Activated CD4-positive, CD25-positive, alpha-beta regulatory T cell treated with anti-CD3 and anti-CD28 coated beads, Interleukin-2, amount 50 U/mL, for 24 hours (primary cell): ENCODE results near the gene ZDHHC19.
"Not testable (repeated sequence)": the region's sequence is repeated elsewhere in the genome, so short reads cannot be mapped to it uniquely, and the experiment has no call there.

Source experiments
- ATAC-seq, 2 donors: fragments of 150-1000 bp; cut with Tn5 transposase; one replicate each; pipeline ENCODE4 v1.10.0; 2021; ENCODE audit warnings: mild to moderate bottlenecking in 1 of 2, moderate library complexity in 1 of 2

The ZDHHC19 gene

GRCh38 chr3:196222876-196223595, 11.8 kb upstream of the ZDHHC19 start:
- no peak for ATAC-seq

- ATAC-seq: no peak
Measured at GRCh38 chr3:196220991-196221390, 9.8 kb upstream of the ZDHHC19 start.

- ATAC-seq: no peak
Measured at GRCh38 chr3:196220587-196220986, 9.4 kb upstream of the ZDHHC19 start.

GRCh38 chr3:196219970-196220311, 8.7 kb upstream of the ZDHHC19 start:
- ATAC-seq: no peak

DNA sequence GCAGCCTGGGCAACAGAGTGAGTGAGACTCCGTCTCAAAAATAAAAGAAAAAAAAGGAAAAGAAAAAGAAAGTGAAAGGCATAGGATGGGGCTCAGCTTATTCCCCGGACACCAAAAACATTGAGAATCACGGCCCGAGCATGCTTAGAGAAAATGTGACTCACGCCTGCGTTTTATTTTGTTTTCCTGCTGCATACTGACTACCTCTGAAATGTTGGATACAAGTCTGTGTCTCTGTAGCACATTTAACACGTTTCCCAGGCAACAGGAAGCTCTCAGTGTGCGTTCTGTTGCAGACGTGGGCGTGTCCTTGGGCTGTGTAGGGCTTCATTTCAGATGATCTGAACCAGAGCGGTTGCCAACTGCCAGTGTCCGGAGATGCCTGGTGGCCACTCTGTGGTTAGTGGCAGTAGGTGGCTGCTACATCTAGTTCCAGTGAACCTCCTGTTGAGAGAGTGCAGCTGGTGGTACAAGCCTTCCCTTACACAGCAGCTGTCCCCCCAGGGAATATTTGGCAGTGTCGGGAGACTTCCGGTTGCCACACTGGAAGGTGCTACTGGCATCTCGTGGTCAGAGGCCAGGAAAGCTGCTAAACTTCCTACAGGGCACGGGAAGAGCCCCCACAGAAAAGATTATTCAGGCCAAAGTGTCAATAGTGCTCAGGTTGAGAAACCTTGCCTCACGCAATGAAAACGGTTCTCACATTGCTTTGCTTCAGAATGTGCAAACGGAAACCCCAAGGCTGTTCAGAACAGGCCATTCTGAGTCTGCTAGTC, 8.2 kb upstream of the ZDHHC19 start:
- peak; percentile 82 to 89 for ATAC-seq

DNA sequence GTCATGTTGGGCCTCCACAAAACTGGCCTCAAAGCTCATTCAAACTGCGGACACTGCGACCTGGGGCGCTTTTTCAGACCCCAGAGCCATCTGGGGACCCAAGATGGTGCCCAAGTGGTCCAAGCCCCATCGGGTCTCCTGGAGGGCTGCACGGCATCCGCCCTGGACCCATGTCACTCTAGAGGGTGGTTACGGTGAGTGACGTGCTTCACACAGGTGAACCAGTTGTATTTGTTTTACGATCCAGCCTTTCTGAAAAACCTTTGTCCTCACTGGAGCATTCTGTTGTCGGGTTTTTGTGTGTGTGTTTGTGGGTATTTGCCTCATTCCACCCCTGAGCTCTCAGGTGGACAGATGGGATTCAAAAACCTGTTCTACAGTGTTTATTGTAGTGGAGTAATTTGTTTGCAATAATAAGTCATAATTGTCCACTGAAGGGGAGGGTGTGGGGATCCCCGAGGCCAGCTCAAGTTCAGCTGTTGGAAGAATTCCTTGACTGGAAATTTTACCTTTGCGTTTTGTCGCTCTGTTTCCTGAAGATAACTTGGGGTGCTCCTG, 7.0 kb upstream of the ZDHHC19 start:
- no peak for ATAC-seq

DNA sequence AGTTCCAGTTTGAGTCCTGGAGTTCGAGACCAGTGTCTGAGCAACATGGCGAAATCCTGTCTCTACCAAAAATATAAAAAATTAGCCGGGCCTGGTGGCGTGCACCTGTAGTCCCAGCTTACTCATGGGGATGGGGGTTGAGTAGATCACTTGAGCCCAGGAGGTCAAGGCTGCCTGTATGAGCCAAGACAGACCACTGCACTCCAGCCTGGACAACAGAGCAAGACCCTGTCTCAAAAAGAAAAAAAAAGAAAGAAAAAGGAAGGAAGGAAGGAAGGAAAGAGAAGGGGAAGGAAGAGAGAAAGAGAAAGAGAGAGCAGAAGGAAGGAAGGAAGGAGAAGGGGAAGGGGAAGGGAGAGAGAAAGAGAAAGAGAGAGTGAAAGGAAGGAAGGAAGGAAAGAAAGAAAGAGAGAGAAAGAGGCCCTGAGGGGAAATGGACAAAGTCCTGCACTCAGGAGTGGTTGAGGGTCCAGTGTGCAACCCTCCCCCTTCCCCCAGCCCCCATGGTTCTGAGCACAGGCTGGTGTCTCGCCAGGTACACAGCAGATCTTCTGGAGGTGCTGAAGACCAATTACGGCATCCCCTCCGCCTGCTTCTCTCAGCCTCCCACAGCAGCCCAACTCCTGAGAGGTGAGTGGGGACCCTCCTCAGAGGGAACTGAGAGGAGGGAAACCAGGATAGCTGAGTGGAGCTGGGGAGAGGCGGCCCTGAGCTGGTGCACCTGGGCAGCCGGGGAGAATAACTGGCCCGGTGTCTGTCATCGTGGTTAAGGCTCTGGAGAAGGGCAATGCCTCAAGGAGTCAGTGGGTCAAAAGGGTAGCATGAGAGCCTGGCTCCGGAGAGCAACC, 6.3 kb upstream of the ZDHHC19 start:
- no peak for ATAC-seq

DNA sequence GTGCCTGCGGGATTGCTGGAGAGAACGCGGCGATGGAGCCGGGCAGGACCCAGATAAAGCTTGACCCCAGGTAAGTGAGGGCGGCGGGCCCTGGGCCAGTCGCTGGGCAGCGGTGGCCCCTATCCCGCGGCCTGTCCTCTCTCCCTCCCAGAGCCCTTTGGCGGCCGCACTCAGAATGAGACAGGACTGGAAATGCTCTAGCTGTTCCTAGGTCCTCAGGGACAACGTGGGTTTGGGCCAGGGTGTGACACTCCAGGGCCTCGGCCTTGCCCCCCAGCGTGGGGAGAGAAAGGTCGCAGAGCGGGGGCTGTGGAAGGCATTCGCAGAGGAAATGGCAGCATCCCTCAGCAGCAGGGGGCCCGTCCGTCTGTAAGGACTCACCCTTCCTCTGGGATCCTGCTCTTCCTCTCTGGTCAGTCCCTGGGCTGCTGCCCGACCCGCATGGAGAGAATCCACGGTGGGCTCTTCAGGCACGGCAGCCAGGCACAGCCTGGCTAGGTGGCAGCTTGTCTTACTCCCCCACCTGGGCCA, 5.5 kb upstream of the ZDHHC19 start:
- ATAC-seq: no peak

- no peak for ATAC-seq
Measured at GRCh38 chr3:196216089-196216564, 4.9 kb upstream of the ZDHHC19 start, which contains the start of gene SLC51A. Gene SLC51A, plus strand, starts transcription at chr3:196216534. Its CDS starts 179 bp downstream, at chr3:196216713.

- no peak for ATAC-seq
Measured at GRCh38 chr3:196215493-196216020, 4.4 kb upstream of the ZDHHC19 start.

DNA sequence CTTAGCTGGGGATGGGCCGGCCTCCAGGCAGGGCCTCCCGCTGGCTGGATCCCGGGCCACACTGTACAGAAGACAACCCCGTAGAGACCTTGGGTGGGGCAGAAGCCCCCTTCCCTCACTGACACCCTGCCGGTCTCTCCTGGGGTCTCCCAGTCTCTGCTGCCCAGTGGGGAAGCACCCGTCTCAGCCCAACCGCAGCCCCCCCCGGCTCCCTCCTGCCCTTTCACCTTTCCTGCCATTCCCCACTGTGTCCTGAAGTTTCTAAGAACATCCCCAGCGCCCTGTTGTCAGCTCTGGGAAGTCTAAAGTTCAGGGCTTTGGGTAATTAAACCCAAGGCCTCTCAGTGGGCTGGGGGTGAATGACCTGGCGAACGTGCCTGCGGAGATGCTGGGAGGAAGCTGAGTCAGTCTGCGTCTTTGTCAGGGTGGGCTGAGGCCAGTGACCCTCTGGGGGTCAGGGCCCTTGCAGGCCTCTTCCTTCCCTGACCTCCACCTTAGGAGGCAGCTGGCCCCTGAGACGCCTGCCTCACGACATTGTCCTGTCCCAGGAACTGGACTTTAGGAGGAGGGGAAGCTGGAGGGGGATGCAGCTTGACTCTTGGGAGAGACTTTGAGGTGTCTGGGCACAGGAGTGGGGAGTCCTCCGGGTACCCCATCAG, 3.7 kb upstream of the ZDHHC19 start:
- no peak for ATAC-seq

- ATAC-seq: not testable (repeated sequence)
Measured at GRCh38 chr3:196209944-196210672, 1.1 kb downstream of the ZDHHC19 start.

DNA sequence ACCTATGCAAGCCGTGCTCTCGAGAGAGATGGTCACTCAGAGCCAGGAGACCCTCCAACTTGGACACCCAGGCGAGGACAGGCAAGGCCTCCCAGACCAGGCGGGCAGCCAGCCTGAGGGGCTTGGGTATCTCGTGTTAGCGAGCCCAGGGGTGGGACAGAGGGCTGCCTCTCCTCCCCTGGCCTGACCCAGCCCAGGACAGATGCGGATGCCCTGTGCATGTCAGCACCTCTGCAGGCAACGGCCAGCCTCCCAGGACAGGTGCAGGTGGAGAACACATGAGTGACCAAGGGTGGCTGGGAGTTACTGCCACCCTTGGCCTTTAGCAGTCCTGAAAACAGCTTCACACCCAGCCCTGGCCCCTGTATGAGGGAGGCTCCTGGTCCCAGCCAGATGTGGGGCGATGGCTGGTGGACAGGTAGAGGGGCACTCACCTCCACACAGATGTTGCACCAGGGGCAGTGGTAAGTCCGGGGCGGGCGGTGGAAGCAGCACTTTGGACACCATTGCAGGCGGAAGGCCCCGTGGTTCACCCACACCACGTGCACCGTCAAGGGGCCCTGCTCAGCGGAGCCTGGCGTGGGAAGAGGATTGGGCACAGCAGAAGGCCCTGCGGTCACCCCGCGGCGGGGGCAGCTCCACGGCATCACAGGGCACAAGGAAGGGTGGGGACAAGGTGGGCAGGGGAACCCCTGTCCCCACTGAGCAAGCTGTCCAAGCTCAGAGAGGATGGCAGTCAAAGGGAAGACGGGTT, 2.1 kb downstream of the ZDHHC19 start:
- ATAC-seq: no peak

- ATAC-seq: peak; percentile 44 to 52
Measured at GRCh38 chr3:196207833-196208607, 3.2 kb downstream of the ZDHHC19 start.

- peak; percentile 12 to 13 for ATAC-seq
Measured at GRCh38 chr3:196207159-196207832, 3.9 kb downstream of the ZDHHC19 start.

DNA sequence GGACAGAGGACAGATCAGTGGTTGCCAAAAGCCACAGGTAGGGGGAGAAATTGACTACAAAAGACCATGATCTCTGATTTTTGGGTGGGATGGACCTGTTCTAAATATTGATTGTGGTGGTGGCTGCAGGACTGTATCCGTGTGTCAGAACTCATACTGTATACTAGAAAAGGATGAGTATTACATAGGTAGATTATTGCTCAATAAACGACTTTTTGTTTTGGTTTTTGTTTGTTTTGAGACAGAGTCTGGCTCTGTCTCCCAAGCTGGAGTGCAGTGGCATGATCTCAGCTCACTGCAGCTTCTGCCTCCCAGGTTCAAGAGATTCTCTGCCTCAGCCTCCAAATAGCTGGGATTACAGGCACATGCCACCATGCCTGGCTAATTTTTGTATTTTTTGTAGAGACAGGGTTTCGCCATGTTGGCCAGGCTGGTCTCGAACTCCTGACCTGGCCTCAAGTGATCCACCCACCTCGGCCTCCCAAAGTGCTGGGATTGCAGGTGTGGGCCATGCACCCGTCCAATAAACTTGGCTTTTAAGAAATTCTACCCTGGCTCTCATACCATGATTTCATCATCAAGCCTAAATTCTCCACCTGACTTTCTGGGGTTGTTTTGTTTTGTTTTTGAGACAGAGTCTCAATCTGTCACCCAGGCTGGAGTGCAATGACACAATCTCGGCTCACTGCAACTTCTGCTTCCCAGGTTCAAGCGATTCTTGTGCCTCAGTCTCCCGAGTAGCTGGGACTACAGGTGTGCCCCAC, 5.6 kb downstream of the ZDHHC19 start:
- not testable (repeated sequence) for ATAC-seq

GRCh38 chr3:196203846-196204245, 7.4 kb downstream of the ZDHHC19 start:
- no peak for ATAC-seq

DNA sequence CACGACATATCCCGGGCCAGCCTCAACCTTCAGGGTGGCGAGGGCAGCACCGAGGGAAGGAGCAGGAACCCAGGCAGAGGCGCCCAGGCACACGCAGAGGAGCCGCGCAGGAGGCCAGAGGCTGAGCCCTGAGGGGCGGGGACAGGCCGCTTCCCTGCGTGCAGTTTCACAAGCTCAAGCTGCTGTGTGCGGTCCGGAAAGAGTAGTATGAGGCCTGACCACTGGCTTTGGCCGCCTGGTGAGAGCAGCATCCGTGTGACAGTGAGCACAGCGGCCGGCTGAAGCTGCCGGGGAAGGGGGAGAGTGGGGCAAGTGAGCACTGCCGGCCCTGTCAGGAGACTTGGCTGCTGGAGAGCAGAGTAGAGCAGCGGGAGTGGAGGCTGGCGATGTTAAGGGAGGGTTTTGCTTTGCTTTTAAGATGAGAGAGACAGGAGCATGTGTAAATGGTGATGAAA, 8.7 kb downstream of the ZDHHC19 start:
- ATAC-seq: peak in 1 of 2 donors; percentile 21
